ENCODE results near the gene TLE7.

- TF ChIP-seq CTCF (IDR thresholded peaks at IDR 0.05) (no peak), POLR2A (IDR thresholded peaks at IDR 0.05) (no peak)
Measured at GRCh38 chr16:71432906-71433305, 8.9 kb downstream of the TLE7 start.

All from thyroid gland (tissue), 4 donors.